Amniotic stem cell (primary cell): ENCODE measurements around the gene NCAPH2.
A peak's percentile ranks its signal among the peaks of the same experiment; 100 is the strongest.
"Not testable (repeated sequence)": the region's sequence is repeated elsewhere in the genome, so short reads cannot be mapped to it uniquely, and the experiment has no call there.

ENCODE experiments used
- DNase-seq: peaks from one replicate; lab custom pipeline; 2025; lab: John Stamatoyannopoulos, UW

NCAPH2 gene

DNA sequence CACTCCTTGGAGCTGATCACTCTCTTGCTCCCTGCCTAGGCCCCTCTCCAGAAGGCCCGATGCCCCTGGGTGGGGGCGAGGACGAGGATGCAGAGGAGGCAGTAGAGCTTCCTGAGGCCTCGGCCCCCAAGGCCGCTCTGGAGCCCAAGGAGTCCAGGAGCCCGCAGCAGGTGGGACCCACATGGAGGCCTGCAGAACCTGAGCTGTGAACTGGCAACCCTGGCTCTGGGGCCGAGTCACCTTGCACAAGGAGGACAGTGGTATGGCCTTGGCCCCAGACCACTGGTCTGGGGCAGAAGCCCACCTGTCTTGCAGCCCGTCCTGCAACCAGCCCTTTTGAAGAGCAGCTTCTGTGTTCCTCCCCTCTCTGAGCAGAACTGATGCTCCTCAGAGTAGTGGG is 11.1 kb downstream of the NCAPH2 start:
- DNase-seq, result no peak

DNA sequence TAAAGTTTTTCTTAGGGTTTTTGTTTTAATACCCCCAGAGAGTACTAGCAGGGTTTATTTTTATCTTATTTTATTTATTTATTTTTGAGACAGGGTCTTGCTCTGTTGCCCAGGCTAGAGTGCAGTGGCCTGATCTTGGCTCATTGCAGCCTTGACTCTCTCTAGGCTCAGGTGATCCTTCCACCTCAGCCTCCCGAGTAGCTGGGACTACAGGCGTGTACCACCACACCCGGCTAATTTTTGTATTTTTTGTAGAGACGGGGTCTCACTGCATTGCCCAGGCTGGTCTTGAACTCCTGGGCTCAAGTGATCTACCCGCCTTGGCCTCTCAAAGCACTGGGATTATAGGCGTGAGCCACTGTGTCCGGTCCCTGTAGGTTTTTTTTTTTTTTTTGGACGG is 12.2 kb downstream of the NCAPH2 start:
- not testable (repeated sequence) for DNase-seq

DNA sequence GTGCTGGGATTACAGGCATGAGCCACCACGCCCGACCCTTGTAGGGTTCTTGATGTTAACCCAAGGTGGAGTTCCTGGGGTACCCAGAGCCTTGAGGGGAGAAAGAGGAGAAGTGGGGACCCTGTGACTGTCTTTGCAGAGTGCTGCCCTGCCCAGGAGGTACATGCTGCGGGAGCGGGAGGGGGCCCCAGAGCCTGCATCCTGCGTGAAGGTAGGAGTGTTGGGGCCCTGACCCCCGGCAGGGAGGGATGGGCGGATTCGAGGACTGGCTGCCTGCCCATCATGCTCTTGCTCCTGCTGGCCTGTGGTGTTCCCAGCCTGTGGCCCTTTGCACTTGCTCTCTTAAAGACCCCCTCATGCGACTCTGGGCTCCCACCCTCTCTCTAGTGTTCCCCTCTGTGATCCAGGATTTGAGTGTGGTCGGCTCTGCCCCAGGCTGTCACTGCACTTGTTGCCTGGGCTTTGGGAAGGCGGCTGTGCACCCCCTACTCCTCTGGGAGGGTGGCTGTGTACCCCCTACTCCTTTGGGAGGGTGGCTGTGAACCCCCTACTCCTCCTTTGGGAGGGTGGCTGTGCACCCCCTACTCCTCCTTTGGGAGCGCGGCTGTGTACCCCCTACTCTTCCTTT is 12.9 kb downstream of the NCAPH2 start:
- DNase-seq, result no peak

DNA sequence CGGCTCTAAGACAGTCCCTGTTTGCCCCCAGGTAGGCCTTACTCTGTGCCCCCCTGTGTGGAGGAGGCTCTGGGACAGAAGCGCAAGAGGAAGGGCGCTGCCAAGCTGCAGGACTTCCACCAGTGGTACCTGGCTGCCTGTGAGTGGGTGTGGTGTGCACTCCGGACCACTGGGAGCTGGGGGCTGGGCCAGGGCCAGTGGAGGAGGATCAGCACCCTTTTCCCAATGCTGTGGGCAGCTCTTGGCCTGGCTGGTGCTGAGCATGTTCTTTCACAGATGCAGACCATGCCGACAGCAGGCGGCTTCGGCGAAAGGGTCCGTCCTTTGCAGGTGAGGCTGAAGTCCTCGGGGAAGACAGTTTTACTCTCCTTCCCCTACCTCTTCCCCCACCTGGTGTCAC is 13.7 kb downstream of the NCAPH2 start:
- DNase-seq, result no peak

DNA sequence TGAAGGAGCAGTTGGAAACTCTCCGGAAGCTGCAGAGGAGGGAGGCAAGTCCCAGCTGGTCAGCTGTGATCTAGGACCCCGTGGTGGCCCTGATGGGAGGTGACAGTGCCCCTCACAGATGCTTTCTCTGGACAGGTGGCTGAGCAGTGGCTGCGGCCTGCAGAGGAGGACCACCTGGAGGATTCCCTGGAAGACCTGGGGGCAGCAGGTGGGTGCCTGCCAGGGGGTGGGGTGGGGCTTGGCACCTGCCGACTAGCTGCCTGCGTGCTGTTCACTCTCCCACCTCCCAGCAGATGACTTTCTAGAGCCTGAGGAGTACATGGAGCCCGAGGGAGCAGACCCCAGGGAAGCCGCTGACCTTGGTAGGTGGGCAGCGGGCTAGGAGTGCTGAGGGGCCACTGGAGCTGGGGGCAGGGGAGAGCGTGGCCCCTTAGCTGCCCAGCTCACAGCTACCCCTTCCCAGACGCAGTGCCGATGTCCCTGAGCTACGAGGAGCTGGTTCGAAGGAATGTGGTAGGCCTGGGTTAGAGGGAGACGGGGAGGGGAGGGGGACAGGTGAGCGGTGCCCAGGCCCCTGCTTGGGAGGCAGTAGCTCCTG is 14.3 kb downstream of the NCAPH2 start:
- no peak for DNase-seq

DNA sequence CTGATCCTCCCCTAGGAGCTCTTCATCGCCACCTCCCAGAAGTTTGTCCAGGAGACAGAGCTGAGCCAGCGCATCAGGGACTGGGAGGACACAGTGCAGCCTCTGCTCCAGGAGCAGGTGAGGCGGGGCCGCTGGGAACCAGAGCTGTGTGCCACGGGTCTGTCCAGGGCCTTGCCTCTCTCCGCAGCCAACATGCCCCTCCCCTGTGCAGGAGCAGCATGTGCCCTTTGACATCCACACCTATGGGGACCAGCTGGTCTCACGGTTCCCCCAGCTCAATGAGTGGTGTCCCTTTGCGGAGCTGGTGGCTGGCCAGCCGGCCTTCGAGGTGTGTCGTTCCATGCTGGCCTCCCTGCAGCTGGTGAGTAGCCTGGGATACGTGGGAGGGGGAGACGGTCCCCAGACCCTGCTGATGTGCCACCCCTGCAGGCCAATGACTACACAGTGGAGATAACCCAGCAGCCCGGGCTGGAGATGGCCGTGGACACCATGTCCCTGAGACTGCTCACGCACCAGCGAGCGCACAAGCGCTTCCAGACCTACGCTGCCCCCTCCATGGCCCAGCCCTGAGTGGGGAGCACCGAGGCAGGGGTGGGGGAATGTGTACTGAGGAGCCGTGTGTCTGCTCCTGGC is 14.9 kb downstream of the NCAPH2 start:
- no peak for DNase-seq

DNA sequence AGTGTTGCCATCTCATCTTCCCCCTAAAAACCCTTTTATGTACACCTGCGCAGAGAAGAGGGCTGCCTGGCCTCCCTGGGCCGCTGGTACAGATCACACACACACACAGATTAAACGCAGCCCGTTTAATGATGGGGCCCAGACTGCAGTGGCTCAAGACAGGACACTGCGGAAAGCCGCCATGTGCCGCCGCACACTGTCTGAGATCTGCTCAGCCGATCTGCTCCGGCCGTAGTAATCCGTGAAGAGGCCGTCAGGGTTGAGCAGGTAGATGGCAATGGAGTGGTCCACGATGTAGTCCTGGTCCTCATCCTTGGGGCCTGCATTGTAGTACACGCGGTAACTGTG is 15.4 kb downstream of the NCAPH2 start:
- DNase-seq, result no peak

DNA sequence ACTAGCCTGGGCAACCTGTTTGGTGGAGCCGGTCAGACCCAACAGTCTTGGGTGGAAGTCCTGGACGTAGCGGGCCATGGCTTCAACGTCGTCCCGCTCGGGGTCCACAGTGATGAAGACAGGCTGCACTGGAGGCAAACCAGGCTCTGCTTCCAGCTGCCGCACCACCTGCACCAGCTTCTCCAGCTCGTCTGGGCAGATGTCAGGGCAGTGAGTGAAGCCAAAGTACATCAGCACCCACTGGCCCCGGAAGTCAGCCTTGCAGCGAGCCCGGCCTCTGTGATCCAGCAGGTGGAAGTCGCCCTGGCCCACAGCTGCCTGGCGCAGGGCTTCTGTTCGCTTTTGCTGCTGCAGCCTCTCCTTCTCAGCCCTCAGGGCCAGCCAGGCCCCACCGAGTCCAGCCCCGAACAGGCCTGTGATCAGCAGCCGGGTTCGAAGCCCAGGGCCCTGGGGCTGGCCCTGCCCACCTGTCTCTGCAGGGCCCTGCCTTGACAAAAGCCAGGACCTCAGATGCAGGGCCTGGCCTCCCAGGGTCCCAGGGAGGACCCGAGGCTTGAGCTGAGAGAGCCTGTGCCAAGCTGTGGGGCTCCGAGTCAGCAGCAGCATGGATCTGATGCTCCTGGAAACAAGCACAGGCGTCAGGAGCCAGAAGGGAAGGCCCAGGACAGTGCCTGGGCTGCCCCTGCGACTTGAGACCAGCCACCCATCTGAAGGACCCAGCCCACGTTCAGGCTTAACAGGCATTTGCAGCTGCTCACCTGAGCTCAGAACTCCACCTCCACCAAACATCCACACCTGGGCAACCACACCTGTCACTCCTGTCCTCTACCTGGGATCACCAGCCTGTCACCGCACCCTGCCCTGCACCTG is 16.0 kb downstream of the NCAPH2 start:
- DNase-seq, result no peak

DNA sequence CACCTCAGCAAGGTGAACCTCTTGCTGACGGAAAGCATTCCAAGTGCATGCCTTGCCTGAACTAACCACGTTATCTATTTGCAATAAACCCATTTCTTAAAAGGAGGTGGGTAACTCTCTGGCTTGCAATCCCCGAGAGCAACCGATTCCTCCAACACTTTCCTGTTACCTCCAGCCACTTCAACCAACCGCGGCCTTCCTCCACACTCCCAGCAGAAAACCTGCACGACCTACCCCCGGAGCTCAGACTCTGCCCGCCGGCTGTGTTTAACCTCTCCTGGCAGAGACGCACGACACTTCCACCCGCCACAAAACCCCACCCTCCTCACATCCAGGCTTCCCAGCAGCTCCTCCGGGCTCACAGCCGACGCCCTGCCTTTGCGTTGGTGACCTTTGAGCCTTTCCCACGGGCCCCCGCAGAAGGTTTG is 16.7 kb downstream of the NCAPH2 start:
- DNase-seq, result no peak

DNA sequence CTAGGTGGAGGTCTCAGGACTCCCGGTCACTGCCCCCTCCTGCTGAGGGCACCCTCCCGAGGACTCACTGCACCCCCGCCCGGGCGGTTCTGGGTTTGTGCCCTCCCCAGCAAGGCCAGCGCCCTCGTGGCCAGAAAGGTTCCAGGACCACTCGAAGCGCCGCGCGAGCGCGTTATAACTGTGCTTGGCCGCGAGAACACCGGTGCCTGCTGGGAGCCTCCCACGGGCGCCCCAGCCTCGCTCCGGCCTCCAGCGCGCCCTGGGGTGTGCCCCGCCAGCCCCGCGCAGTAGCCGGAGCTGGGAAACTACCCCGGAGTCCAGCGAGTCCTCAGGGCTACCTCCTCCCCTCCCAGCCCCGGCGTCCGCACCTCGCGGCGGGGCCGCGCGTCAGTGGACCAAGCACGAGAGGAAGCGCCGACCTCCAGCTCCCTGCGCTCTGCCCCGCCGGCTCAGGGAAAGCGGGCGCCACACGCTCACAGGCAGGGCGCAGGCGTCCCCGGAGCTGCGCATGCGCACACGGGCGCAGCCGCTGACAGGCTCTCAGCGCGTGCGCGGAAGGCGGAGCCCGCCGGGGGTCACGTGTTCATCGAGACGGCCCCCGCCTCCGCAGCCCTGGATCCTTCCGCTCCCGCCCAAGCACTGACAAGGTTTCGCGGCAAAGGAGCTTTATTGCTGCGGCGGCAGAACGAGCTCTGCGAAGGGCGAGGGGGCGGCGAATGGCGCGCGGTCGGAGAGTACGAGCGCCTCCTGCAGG is 17.3 kb downstream of the NCAPH2 start, which contains the start of gene SCO2:
Gene SCO2 (minus strand): TSS at position 495 of the 754 bp plus-strand sequence. CDS start 1,187 bp downstream, outside the sequence.
- DNase-seq, result peak; percentile 95

DNA sequence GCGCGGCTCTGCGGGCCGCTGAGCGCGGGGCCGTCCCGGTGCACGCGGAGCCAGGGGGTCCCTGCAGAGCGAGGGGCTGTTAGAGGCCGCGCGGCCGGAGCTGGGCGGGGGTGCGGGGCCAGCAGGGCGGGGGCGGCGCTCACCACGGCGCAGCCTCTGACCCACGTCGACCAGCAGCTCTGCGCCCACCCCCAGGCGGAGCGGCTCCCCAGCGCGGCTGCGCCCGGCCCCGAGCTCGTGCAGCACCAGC is 17.8 kb downstream of the NCAPH2 start:
- DNase-seq, result no peak

DNA sequence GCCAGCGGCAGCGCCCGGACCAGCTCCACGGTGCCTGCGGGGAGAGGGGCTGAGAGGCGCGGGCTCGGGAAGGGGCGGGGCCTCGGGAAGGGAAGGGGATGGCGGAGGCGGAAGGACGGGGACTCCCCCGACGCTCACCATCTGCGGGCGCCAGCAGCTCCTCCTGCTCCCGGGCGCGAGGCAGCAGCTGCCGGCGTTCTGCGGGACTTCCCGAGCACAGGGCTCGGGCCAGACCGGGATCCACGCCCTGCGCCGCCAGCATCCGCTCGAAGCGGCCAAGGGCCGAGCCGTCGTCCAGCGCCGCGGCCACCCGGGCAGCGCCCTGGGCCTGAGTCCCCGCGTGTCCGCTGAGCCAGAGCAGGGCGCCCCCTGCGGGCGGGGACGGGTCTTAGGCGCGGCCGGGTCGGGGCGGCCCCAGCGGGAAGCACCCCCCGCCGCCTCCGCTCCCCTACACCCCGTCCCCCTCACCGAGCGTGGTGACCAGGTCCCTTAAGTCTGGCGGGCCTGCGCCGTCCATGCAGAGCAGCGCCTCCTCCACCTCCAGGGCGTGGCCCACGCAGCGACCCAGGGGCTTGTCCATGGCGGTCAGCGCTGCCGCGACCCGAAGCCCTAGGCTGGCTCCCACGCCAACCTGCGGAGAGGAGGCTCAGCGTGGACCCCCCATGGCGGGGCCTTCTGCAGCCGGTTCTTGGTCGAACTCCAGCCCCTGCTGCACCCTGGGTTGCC is 18.2 kb downstream of the NCAPH2 start:
- DNase-seq, result peak; percentile 26

DNA sequence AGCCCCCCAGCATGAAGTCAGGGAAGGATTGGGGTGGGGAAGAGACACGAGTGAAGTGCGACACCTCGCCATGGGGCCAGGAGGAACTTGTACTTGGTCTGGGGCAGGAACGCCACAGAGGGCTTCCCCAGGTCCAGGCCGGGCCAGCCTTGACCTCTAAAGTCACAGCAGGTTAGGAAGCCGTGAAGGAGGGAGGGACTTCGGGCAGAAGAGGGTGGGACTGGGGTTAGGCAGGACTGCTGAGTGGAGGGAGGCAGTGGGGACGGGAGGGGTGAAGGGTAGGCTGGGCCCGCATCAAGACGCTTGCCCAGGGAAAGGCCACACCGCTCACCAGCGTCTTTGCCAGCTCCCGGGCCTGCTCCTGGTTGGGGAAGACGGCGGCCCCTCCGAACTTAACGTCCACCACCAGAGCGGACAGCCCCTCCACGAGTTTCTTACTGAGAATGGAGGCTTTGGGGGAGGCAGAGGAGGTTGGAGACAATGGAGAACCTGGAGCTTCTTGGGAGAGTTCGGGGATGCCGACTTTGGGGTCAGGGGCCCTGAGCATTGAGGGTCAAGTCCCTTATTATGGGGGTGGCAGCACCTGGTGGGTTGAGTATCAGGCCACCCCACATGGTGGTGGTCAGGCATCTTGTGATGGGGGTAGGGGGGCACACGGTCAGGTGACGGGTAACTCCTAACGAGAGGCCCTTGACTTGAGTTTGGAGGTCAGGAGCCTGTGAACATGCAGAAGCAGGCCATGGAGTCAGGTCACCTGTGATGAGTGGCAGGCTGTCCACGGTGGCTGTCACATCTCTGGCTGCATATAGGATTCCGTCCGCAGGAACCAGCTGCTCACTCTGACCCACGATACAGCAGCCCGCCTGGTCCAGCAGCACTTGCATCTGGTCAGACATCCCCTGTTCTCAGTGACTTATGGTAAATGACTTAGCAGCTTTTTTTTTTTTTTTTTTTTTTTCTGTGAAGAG is 19.1 kb downstream of the NCAPH2 start:
- no peak for DNase-seq

DNA sequence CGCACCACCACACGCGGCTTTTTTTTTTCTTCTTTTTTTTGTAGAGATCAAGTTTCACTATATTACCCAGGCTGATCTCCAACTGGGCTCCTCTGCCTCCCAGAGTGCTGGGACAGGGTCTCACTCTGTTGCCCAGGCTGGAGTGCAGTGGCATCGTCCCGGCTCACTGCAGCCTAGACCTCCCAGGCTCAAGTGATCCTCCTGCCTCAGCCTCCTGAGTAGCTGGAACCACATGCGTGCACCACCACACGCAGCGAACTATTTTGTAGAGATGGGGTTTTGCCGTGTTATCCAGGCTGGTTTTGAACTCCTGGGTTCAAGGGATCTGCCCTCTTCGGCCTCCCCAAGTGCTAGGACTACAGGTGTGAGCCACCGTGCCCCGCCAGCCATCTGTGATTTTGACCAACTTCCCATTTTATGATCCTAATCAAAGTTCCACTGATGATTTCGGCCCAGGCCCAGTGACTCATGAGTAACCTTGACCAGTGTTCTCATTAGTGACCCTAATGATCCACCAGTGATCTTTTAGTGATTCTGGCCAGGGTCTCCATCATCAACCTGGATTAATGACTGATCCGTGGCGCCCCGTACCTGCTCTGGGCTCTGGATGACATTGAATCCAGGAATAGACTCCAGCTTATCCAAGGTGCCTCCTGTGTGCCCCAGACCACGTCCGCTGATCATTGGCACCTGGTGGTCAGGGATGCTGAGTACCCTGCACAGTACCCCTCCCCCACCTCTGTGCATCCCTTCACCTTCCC is 20.1 kb downstream of the NCAPH2 start:
- no peak for DNase-seq

DNA sequence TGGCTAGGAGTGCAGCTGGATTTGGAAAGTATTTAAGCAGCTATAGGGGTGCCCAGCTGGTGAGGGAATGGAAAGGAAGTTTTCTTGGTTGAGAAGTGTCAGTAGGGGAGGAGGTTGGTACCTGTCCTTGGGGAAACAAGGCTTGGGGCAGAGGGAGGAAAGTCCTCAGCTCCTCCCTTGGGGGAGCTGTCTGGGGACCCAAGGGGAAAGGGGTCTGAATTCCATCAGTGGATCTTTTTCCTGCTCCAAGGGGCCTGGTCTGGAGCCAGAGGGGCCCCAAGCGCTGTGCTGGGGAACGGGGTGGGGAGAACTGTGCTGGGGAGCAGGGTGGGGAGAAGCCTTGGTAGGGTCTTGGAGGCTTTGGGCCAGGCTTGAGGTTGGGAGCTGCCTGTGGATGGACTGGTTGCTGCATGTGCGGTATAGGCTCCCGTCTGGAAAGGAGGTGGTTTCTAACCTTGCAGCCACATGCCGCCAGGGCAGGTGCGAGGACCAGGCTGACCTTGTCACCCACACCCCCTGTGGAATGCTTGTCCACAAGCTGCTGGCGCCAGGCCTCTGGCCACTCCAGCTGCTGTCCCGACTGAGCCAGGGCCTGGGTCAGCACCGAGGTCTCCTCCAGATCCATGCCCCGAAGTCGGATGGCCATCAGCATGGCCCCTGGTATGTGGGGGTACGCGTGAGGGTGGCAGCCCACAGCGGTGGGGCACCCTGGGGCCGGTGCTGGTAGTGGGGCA is 20.8 kb downstream of the NCAPH2 start:
- DNase-seq, result no peak

DNA sequence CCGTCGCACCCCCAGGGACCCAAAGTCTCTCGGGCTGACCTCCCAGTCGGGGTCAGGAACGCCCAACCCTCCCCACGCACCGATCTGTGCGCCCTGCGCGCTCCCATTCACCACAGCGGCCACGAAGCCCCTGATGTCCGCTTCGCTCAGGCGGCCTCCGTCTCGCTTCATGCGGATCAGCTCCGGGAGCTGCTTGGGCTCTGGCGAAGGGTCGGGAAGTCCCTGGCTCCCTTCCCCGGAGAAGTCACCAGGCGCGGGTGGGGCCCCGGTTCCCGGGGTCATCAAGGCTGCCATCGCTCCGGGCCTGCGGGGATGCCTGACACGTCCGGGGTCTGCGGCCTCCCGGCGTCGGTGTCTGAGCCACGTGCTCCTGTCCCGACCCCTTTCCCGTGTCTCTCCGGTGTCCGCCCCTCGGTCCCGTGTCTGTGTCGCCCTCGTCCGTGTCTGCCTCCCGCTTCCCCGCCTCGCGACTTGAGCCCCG is 21.4 kb downstream of the NCAPH2 start:
- DNase-seq, result no peak

DNA sequence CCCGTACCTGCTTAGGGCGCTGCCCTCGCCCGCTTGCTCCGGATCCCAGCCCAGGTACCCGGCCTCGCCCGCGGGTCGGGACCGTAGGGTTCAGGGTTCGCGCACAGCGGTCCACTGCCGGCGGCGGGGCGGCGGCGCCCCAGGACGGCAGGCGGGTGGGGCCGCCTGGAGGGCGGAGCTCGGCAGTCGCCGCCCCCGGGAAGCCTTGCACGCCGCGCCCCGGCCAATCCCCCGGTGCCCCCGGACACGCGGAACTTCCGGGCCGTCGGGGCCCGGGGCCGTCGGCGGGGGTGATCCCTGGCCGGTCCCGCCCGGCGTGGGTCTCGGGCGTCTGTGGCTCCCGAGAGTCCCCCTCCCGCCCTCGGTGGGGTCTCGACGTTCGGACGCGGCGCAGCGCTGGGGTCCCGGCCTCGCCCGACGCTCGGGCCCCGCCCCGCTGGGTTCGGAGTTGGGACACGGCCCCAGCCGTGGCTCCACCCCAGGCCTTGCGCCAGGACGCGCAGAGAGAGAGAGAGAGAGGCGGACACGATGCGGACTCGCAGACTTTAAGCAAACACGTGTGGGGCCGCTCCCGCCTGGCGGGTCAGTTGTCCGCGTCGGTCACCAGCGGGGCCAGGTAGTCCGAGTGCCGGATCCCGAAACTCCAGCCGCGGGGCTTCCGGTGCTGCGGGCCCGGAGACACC is 22.0 kb downstream of the NCAPH2 start, which contains the start of gene TYMP:
Gene TYMP (minus strand): TSS at position 116 of the 683 bp plus-strand sequence. CDS start 303 bp downstream, outside the sequence.
- no peak for DNase-seq

DNA sequence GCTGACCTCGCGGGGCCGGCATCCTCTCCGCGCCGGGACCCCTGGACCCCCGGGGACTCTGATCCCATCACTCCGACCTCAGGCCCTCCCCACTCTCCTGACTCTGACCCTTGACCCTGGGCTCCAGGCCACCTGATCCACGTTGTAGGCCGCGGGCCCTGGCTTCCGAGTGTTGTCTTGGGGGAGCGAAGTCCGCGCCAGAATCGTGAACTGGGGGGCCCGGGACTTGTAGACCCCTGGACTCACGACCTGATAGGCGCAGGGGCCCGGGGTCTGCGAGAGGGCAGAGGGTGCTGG is 22.5 kb downstream of the NCAPH2 start:
- DNase-seq, result no peak
